Activated naive CD8-positive, alpha-beta T cell treated with anti-CD3 and anti-CD28 coated beads, Interleukin-2, amount 50 U/mL, for 16 hours (primary cell): ENCODE measurements around the gene VPS13C.

ENCODE experiments used
- DNase-seq: peaks from one replicate; pipeline ENCODE4 v3.0.0-alpha.2; 2020; ENCODE audit warnings: low read depth, low spot score

The VPS13C gene

DNA sequence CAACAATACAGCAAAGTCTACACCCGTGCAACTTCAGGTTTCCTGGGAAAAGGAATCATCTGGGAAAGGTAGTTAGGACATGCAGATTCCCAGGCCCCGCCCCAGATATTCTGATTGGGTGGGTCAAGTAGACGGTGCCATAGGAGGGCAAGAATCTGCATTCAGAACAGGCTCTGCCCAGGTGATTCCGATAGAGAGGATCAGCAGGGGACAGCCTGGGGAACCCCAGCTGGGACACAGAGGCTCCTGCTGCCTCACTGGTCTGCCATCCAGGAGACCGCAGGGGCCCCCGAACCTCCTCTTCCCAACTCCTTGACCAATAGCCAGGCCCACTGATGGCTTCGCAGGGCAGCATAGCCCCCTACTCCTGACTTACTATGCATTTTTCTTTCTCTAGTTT, 243.4 kb downstream of the VPS13C start:
- DNase-seq, result no peak

DNA sequence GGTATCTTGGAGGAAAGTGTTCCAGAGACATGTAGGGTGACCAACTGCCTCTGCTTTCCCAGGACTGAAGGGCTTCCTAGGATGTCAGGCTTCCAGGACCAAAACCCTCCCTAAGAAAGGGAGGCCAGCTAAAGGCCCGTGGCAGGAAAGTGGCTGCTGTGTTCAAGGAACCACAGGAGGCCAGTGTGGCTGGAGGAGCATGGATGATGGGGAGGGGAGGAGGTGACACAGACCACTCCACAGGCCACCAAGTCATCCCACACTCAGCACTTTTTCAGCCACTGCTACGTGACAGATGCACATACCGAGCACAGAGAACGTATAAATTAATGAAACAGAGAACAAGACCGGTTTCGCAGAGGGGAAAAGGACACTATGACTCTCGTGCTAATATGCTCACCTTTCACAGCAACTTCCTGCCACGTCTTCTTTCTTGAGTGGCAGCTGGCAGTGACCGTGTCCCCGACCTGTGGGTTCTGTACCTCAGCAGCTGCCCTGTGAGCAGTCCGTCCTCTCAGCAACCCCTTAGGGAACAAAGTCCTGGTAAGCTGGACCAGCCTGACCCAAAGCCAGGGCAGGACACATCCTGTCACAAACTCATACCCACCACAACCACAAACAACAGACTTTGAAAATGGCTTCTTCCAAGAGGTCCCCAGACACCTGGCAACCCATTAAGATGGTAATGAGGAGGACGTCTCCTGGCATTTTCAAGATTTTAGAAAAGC, 244.7 kb downstream of the VPS13C start:
- no peak for DNase-seq

DNA sequence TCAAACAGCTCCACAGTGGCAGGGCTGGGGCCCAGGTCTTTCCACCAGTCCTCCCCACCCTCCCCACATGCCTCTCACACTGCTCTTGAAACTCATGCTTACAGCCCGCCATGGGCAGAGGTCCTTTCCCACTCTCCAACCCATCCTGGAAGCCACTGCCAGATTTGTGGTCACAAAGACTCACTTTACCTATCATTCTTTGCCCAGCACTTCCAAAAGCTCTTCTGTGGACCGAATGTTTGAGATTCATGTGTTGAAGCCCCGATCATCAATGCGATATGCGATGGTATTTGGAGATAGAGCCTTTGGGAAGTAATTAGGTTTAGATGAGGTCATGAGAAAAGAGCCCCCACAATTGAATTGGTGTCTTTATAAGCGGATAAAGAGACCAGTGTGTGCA, 247.8 kb downstream of the VPS13C start:
- DNase-seq, result no peak

DNA sequence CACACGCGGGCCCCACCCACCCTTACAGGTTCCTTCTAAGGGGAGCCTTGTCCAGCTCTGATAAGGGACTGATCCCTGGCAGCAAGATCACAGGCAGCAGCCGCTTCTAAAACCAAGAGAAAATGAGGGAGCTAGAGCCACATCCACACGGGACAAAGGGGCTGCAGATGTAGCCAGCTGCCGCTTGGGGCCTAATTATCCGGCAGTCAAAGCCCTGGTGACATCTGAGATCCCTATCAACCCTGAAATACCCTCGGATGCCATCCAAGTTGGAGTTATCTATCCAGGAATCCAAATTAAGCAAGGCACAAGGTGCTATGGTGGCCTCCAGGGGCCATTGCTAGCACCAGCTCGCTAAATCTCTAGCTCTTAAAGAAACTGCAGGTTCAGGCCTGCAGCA, 248.3 kb downstream of the VPS13C start:
- DNase-seq, result no peak

DNA sequence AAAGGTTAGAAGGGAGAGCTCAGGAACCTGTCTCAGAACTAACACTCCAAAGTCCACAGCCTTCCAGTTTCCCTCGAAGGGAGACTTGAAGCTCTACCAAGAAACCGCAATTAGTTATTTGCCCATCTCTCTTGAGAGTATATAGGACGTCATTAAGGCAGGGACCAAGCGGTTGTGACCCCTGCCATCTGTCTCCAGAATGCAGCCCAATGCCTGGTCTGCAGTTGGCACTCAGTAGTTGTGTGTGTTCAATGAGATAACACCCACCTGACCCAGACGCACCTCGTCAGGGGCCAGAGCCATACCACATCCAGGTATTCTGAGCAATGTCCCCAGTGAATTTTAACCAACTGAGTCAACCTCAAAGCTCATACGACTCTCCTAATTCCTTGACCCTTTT, 251.0 kb downstream of the VPS13C start:
- DNase-seq, result no peak

DNA sequence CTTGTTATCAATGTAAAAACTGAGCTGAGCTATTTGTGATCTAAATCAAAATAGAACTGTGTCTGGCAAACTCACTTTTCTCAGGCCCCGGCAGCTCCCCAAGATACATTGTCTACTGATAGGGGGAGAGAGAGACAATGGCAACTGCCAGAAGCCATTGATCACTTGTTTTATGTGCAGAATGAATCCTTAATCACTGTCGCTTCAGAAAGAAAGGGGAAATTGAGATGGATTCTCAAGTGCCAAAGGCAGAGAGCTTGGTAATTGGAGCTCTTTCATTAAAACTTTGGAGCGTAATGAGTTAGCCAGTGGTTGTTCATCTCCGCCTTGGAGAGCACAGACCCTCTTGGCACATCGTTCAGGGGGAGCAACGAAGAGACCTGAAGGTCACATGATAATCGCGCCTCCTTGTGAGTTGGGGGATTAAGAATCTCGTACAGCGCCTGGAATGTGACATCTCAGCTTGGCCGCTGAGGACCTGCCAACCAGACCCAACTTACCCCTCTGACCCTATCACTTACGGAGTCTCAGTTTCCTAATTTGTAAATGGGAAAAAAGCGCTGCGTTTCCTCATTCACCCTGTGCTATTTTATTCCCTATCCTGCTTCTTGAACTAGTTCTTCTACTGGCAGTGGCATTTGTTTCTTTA, 252.8 kb downstream of the VPS13C start:
- no peak for DNase-seq
